ENCODE data around the gene GCM1.

The GCM1 gene

DNA sequence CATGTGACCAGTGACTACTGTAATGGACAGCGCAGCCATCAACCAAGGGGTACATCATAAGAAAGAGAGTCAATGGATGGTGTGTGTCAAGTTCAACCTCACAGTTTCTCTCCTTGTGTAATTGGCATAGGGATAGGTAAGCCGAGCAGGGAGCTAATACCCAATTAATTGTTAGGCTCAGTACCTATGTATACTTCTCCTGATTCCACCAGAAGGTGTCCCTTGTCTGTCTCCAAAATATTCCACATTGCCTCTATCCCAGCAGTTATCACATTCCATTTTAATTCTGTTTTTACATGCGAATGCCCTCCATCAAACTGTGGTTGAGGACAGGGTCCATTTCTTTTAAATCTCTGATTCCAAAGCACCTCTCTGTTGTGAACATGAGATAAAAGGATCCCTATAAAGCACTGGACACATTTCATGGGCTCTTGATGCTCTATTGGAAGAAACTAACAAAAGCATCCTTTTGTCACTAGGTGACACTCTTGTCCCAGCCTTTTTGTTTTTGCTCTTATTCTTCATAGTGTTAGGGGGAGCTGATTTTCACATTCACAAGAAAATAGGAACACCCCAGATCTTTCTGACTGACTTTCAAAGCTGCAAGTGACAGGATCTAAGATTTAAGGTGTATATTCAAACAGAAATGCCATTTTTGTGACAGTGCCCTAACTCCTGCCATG is 44.5 kb downstream of the GCM1 start:
- DNase-seq: no peak

DNA sequence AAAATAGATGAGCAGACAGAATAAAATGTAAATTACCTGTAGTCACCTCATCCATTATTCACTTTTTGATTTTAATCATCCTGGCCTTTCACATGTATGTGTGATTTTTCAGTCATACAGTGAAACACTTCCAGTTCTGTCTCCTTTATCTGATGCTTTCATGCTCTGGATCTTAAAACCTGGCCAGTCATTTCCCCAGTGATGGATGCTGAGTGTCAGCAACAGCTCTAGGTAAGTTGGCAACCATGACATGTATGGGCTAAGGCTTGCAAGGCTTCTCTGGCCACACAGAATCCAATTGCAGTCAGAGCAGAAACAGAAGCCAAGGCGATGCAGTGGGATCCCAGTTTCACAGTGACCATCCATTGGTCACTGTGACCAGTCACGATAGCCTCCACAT is 47.6 kb downstream of the GCM1 start:
- no peak for DNase-seq

DNA sequence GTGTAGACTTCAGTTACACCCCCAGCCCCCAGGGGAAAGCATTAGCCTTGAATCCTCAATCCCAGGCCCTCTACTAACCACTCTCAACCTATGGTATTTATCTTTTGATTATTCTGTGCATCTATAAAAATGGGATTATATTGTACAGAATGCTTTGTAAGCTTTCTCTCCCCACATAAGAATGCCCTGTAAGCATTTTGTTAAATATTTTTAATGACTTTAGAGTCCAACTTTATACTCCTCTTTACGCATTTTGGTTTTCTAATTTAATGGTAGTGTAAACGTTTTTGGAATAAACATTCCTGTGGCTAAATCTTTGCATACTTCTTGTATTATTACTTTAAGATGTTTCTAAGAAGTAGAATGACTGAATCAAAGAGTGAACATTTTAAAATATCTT is 48.1 kb downstream of the GCM1 start:
- DNase-seq: no peak

DNA sequence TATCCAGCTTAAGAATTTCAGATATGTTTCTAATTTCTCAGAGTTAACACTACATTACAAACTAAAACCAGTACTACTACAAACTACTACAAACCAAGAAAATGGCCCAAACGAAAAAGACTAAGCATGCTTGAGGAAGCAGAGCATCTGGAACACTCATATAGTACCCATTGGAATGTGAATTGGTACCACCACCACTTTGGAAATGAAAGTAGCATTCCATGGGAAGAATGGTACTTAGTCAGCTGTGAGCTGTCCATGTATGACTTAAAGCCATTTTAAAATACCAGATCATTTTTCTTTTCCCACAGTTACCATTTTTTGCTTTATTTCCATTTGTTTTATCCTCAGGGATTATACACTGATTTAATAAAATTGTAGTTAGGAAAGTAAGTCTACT is 52.9 kb downstream of the GCM1 start:
- DNase-seq: no peak

DNA sequence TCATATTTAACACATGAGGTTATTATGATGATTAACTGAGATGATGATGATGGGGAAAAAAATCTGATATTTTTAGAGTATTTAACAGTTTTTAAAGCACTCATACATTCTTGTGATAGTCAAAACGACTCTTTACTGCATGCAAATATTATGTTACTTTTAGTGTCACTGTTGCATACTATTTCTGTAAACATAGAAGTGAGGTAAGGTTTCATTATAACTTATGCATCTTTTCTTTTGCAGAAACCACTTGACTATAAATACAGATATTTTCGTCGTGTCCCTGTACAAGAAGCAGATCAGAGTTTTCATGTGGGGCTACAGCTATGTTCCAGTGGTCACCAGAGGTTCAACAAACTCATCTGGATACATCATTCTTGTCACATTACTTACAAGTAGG is 53.4 kb downstream of the GCM1 start:
- DNase-seq: no peak

GRCh38 chr6:53090576-53090975 is 58.1 kb downstream of the GCM1 start:
- no peak for DNase-seq

GRCh38 chr6:53089948-53090347 is 58.7 kb downstream of the GCM1 start:
- no peak for DNase-seq

DNA sequence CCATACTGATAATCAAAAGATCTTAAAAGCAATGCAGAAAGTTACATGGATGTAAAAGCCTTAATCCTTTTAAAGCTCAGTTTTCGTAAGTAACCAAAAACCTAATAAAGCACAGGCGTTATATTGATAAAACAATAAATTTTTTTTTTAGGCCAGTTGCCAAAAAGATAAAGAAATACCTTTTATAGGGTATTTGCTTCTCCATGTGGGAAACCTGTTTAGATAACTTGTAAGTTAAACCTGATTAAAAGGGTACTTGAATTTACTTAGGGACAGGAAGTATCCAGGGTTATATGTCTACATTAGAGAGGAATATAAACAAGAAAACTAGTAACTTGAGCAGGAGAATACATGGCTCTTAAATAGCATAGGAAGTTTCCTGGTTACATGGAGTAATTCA is 62.3 kb downstream of the GCM1 start:
- no peak for DNase-seq

- no peak for DNase-seq
Observed at GRCh38 chr6:53080813-53081212, 67.8 kb downstream of the GCM1 start.

Measured in NCI-H2171 (cell line).